Tibial nerve (tissue), 4 donors: ENCODE data around the gene CDH8.

Experiments
- EP300 ChIP-seq, 2 donors: sonication (generic); formaldehyde crosslinking; IDR thresholded peaks; one replicate each; pipeline ENCODE4 v1.6.1; 2017; ENCODE audit warnings: antibody characterized with exemption in 2 of 2, mild to moderate bottlenecking in 1 of 2
- POLR2A ChIP-seq, 2 donors: fragments of 450-650 bp; IDR thresholded peaks; one replicate each; pipeline ENCODE4 v1.6.1; 2017; ENCODE audit warnings: antibody characterized with exemption in 2 of 2, mild to moderate bottlenecking in 2 of 2, moderate library complexity in 2 of 2
- TF ChIP-seq, protein P1 (sequence below), 5 experiments: fragments of 200-600 bp in 3 of 5; fragments of 450-650 bp in 2 of 5; sonication (generic) in 3 of 5; IDR thresholded peaks; one replicate each; pipeline ENCODE4 v1.5.1; 2016 to 2019; ENCODE audit warnings: antibody characterized with exemption in 5 of 5, mild to moderate bottlenecking in 3 of 5, moderate library complexity in 2 of 5

DNA sequence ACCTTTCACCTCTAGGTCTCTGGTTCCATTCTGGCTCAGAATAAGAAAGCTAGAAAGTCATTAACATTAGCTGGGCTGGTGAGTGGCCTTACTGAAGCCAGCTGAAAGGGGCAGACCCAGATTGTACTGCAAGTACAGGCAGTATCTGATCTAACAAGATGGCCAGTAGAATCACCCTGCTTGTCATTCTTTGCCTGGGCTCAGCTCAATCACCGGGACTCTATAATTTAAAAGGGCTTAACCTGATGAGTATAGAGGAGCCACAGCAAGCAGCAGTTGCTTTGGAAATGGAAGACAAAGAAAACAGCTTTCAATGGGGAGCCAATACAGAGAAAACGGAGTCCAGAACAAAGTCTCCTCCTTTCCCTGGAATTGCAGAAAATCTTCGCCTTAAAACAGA lies 13.6 kb downstream of the CDH8 start:
- TF ChIP-seq, protein P1, sequence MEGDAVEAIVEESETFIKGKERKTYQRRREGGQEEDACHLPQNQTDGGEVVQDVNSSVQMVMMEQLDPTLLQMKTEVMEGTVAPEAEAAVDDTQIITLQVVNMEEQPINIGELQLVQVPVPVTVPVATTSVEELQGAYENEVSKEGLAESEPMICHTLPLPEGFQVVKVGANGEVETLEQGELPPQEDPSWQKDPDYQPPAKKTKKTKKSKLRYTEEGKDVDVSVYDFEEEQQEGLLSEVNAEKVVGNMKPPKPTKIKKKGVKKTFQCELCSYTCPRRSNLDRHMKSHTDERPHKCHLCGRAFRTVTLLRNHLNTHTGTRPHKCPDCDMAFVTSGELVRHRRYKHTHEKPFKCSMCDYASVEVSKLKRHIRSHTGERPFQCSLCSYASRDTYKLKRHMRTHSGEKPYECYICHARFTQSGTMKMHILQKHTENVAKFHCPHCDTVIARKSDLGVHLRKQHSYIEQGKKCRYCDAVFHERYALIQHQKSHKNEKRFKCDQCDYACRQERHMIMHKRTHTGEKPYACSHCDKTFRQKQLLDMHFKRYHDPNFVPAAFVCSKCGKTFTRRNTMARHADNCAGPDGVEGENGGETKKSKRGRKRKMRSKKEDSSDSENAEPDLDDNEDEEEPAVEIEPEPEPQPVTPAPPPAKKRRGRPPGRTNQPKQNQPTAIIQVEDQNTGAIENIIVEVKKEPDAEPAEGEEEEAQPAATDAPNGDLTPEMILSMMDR (IDR thresholded peaks at IDR 0.05) = no peak
- no peak for TF ChIP-seq EP300 (IDR thresholded peaks at IDR 0.05)
- TF ChIP-seq POLR2A (IDR thresholded peaks at IDR 0.05) = no peak
